GM18511 (cell line): ENCODE measurements around the gene GRIA3.
"Not testable (repeated sequence)": the region's sequence is repeated elsewhere in the genome, so short reads cannot be mapped to it uniquely, and the experiment has no call there.

Source experiments
- ATAC-seq: cut with Tn5 transposase; IDR thresholded peaks from one replicate; pipeline ENCODE4 v1.9.1; 2021; ENCODE audit warnings: mild to moderate bottlenecking, moderate library complexity; ENCODE audit not compliant: unreplicated experiment

Gene GRIA3

DNA sequence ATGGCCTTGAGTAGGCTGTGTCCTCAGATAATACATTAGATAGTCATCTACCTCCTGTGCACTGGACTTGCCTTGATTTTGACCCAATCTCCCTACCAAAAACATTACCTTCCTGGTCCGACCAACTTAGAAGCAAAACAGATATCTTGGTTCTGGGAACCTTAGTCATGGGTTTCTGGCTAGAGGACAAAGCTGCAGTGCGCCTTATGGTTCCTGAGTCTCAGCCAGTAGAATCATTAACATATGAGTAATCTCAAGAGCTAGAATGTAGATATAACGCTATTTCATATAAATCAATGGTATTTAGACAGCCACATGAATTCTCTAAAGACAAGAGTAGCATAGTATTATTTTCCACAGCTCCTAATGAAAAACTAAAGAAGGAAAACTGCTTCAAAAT, 83.1 kb downstream of the GRIA3 start:
- peak; percentile 58 for ATAC-seq

DNA sequence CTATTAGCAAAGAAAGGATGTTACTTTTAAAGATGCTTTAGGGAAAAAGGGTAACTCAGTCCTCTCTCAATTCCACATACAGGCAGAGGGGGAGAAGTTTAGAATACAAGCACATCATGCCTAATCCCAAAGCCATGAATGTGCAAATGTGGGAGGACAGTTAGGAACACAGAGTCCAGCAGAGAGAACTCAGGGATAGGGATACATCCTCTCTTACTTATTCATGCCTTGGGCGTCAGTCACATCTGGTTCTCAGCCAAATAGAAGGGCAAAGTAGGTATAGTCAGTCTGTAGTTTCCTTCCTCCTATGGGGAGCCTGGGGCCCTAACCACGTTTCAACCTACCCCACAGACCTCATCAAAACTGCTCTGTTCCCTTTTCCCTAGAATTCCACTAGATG, 87.8 kb downstream of the GRIA3 start:
- no peak for ATAC-seq

DNA sequence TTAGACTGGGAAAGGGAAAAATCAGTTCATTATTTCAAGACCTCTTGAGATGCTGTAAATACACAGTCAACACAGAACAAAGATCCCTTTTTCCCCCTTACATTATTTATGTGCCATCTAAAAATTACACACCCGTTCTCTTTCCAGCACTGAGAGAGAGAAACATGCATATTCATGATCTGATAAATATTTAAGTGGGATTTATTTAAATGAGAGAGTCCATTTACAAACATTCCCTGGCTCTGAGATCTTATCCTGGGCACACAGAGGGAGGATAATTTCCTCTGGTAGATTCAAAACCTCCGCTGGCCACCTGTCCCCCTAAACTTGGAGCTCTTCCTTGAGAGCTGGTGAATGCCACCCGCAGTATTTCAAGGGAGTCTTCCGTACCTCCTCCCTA, 88.6 kb downstream of the GRIA3 start:
- ATAC-seq: no peak

DNA sequence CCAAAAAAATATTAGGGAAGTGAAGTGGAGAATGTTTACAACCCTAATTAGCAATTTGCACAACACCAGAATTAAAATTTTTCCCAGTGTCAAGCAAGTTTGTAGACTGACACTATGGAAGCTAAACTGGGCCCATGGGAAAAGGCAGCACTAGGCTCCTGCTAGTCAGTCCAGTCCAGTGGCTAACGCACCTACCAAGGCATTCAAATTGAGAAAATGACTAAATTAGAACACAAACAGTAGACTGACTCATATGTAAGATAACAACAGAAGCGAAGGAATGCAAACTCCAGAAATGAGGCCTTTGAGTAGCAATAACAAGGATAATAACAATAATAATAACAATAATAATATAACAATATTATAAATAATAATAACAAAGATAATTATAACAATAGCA, 90.7 kb downstream of the GRIA3 start:
- ATAC-seq: no peak

DNA sequence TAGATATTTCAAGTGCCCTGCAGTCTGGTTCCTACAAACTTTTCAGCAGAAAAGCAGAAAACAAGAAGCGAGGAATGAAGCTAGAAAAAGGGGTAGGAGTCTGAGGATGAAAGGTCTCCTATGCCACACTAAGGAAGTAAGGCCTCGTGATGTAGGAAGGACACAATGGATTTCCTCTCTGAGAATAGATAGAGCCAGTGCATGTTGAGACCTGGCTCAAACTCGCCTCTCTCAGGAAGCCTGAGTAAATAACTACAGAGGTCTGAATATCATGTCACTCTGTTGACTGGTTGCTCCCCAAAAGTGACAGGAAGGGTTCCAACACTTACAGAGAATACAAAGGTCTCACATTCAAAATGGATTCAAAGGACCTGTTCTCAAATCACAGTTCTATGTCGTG, 93.3 kb downstream of the GRIA3 start:
- ATAC-seq: peak; percentile 17

DNA sequence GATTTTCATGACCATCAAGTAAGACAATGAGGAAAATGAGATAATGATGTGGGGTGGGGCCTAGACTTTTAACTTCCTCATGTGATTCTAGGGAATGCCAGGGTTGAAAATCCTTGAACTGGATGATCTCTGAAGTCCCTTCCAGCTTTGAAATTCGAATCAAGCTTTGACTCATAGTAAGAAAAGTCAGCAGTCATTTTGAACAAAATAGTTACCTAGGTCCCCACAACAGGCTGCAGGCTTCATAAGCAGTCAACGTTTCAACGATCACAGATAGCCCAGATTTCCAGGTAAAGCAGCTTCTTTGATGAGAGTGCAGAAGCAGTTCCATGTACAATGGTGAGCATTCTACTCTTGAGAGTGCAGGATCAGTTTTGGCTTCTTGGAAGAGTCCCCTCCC, 93.7 kb downstream of the GRIA3 start:
- ATAC-seq: peak; percentile 48

DNA sequence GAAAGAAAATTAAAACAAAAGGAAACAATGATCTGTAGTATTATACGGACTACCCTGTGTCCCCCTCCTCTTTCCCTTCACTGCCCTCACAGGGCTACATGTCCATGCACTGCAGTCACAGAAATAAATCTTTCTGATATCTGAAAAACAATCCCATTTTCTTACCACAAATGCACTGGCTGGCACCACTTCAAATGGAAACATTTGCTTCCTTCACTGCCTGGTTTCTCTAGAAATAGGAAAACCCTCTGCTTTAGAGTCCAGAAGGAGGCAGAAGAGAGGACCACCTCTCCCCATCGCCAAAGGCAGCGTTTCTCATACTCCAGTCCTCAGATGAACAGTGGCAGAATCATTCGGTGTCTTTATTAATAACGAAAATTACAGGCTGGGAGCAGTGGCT, 98.2 kb downstream of the GRIA3 start:
- no peak for ATAC-seq

DNA sequence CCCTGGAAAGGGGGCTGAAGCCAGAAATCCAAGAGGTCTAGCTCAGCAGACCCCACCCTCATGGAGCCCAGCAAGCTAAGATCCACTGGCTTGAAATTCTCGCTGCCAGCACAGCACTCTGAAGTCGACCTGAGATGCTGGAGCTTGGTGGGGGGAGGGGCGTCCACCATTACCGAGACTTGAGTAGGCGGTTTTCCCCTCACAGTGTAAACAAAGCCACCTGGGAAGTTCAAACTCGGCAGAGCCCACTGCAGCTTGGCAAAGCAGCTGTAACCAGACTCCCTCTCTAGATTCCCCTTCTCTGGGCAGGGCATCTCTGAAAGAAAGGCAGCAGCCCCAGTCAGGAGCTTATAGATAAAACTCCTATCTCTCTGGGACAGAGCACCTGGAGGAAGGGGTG, 99.3 kb downstream of the GRIA3 start:
- ATAC-seq: not testable (repeated sequence)

DNA sequence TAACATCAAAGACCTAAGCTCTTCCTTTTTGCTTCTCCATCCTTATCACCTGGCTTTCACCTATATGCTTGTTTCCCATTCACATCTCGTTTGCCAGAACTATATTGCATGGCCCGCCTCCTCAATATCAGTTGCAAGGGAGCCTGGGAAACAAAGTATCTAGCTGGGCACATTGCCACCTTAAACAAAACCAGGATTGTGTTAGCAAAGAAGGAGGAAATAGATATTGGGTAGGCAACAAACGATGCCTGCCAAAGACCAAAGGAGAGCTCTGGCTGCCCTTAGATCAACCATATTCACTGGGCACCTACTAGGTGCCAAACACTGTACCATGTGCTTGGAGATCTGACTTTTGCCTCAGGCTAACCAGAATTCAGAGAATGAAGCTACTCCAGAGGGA, 107.5 kb downstream of the GRIA3 start:
- no peak for ATAC-seq

DNA sequence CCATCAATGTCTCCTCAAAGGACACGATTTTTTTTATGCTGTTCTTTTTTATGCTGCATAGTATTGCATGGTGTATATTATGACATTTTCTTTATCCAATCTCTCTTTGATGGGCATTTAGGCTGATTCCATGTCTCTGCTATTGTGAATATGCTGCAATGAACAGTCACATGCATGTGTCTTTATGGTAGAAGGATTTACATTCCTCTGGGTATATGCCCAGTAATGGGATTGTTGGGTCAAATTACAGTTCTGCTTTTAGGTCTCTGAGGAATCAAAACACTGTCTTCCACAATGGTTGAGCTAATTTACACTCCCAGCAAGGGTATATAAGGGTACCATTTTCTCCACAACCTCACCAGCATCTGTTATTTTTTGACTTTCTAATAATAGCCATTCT, 113.9 kb downstream of the GRIA3 start:
- no peak for ATAC-seq

DNA sequence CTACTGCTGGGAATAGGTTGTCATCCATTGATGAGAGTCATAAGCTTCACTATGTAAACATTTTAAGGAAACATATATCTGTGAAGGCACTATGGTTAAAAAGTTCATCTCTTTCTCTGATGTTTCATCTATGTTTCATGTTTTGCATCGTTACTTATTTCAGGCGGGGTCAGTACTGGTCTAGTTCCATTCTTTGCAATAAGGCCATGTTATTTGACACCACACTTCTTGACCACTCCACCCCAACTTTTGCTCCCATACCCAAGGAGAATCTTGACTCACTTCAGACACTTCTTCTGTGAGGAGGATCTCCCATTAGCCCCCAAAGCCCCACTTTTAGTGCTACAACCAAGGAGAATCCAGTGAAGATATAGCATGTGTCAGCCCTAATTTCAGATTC, 119.4 kb downstream of the GRIA3 start:
- no peak for ATAC-seq

DNA sequence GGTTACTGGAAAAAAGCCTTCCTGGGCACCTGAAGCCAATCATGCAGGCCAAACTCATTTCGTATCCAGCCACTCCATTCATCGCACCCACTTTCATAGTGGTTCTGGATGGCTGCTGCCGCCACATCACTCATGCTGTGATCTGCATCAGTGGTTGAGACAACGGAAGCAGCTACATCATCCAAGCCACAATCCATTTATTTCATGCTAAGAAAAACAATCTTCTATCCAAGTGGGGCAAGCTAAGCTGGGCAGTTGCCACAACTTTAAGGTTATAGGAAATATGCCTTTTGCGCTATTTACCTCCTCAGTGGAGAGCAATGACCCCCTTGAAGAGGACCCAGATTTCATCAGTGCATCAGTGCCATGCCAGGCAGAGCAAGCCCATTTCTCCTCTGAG, 124.6 kb downstream of the GRIA3 start:
- no peak for ATAC-seq

DNA sequence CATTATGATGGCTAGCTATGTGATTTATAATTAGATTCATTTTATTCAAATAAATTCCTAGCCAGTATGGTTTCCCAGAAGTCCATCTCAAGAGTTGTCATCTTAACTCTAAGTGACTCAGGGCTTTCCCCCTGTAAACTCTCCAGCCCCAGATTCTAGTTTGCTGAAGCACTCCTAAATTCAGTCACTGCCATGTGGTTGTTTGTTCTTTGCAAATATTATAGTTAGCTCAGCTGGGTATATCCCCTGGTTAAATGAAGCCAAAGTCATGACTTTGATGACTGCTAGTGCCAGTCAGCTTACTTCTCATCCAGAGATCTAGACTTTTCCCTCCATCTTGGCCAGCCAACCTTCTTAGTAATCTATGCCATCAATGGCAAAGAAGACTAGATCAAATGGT, 126.0 kb downstream of the GRIA3 start:
- ATAC-seq: no peak

DNA sequence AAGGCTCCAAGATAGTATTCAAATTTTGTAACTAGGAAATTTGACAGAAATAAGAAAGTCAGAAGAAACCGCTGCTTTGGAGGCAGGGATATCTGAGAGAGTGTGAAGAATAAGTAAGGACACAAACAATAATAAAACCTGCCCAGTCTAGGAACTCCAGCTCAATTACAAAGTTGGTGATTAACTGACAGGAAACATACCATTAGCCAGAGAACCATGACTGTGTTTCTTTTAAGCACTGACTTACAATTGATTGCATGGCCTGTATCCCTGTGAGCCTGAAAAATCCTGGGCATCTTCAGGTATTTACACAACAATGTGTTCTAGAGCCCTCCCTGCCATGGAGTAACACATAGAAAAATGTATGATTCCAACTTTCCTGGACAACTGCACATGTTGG, 127.4 kb downstream of the GRIA3 start:
- no peak for ATAC-seq

DNA sequence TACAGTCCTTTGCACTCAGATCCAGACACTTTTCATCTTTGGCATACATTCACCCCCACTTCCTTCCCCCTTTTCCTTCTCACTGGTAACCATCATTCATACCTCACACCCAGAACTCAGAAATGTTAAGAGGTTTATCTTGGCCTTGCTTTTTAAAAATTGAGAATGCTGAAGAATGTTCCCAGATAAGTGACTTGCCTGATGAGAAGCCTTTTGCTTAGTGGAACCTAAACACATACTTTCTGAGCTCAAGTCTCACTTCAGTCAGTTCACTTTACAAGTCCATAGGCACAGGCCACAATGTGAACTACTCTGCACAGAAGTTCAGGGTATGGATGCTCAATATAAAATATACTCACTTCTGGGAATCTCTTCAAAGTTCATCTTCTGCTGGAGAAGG, 129.4 kb downstream of the GRIA3 start:
- ATAC-seq: no peak

DNA sequence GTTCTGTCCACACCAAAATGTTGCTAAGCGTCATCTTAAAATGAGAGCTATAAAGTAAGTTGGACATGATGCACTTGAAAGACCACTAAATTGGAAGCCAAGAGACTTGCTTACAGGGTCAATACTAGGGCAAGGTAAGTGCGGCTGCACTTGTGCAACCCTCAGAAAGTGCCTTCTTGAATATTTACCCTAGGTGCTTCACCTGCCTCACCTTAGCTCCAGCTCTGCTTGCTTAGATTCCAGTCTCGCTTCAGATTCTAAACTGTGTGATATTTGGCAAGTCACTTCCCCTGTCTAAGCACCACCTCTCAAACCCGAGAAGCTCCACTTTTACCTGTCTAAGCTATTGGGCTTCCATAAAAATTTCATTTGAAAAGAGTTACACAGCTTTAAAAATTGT, 136.5 kb downstream of the GRIA3 start:
- no peak for ATAC-seq

DNA sequence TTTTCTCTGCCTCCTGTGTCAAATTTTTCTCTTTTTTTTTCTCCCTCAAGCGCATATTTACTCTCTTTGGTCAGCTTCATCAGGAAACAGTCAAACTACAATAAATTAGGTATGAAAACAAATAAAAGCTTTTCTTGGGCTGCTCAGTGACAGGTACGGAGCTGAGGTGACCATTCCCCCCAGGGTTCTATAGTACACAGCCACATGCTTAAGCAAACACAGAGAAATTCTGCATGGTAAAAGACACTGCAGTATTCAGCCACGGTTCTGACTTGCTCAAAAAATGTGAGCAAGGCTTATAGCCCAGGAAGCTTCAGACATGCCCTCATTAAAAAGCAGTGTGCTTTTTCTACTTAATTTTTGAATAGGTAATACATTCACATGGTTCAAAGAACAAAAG, 138.5 kb downstream of the GRIA3 start:
- ATAC-seq: no peak

DNA sequence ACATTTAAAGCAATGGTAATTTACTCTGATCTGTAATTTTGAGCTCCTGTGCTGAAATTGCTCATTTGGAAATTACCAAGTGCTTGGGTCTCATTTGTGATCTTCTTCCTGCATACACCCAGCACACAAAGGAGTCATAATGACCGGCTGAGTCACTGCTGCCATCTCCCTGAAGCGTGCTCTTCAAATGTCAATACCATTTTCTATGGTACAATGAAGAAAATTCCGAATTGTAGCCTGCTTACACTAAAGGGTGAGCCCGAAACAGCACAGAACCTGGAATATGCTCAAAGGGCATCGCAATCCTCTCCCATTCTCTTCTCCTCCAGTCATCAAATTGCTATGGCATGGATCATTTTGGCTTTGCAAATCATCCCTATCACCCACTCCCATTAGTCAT, 140.5 kb downstream of the GRIA3 start:
- ATAC-seq: no peak

DNA sequence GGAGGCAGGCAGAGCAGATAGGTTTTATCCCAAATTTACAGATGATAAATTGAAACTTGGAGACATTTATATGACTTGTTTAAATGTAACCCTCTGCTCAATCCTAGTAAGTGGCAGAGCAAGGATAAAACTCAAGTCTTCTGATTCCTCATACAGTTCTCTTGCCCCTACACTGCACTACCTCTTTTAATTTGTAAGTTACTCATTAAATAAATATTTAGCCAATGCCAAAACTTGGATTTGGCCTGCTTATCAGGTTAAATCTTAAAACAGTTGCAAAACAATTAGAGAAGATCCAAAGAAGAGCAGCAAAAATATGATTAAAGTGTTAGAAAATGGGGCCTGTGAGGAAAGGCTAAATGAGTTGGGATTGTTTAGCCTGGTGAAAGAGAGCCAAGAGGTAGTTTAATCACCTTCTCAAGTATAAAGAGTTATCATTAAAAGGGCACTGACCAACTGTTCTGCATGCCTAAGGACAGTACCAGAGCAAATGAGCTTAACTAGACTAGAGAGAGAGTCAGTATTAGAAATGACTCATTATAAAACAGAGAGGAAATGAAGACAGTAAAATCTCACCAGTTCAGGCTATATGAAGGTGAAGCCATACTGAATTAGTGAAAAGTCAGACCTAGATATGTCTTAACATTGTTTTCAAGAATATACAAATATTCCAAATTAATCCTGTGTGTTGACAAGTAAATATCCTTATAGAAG, 146.3 kb downstream of the GRIA3 start:
- peak; percentile 89 for ATAC-seq

DNA sequence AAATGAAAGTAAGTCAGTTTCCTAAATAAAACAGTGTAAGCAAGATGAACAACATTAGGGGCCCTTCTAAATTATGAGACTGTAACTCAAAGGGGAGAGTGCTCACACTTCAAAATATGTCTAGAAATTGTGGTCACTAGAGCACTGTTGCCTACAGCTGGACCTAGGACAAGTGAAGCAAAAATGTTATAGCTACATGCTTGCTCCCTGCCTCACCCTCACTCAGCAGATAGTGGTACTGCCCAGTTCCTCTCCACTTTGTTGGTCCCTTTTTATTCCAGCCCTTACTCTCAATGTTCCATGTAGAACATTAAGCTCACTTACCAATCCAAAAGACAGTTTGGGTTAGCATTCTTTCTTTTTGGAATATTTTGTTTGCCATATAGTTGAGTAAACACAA, 147.3 kb downstream of the GRIA3 start:
- ATAC-seq: peak; percentile 49

DNA sequence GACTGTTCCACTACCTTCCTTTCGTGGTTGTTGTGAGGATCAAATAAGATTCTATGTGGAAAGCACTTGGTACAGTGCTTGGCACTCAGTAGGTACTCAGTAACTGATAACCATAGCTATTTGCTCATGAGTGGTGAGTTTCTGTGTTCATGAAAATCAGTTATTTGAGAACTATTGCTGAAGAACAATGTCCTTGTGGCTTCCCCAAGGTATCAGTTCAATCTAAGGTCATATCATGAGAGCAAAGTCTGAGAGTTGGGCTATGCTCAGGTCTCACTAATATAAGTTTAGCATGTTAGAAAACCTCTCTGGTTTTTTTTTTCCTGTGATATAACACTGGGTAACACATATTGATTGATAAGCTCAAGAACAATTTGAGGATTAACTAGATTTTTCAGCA, 147.8 kb downstream of the GRIA3 start:
- peak; percentile 40 for ATAC-seq

DNA sequence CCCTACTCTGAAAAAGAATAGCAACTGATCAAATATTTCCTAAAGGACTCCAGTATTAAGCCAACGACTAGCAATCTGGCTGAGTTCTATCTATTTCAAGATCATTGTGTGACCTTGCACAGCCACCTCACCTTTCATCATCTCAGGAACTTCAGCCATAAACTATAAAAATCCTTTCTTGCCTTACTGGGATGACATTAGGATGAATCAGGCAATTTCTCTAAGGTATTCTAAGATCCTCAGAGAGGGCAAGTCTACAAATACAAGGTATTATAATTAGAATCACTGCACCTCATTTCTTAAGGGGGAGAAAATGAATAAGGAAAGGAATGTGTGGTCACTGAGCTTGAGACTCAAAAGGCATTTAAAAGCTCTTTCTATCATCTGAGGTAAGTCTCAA, 152.6 kb downstream of the GRIA3 start:
- no peak for ATAC-seq

DNA sequence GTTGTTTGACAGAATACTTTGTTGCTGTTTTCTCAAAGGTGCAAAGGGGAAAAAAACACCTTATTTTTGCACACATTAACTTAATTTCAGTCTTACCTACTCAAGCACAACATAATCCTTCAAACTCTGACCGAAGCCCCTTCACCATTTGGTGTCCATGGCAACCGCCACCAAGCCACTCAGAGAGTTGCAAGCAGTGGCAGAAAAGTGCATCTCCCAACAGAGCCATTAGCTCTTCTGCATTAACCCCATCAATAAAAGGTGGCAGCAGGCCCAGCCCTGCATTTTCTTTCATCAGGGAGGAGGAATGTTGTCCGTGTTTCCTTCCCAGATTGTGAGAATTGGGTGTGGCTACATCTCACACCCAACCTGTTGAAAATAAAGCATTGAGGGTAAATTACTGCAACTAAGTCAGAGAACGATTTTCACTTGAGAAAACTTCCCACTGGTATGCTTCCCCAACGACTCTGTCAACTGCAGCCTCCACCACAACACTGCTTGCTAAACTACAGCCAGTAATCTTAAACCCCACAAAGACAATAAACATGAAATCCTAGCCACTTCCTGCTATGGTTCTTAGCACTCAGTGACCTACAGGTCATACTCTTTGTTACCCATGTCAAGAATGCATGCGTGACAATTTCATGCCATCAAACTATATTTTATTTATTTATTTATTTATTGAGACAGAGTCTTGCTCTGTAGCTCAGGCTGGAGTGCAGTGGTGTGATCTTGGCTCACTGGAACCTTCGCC, 154.0 kb downstream of the GRIA3 start:
- no peak for ATAC-seq
